ENCODE data around the gene SBK2. TPM values are rescaled to one million over a fixed set of nuclear protein-coding genes. Genes with fewer than 3 reads are reported as not detected.

SBK2 gene
- total RNA-seq, 1 experiment from 2014 or later, result 3.5 TPM

GRCh38 chr19:55494172-55494761 lies 42.7 kb downstream of the SBK2 start:
- peaks cover 15% of the 10 kb centered on the region for H3K27me3 ChIP-seq (ENCODE audit: insufficient read depth, low read depth)
- H3K4me2 ChIP-seq, result no peak overlapping the region
- no peak overlapping the region for H3K4me3 ChIP-seq
- POLR2A ChIA-PET (ENCODE audit: unreplicated experiment), result no interaction called here
- no peaks in the 10 kb centered on the region for H4K20me1 ChIP-seq (ENCODE audit: insufficient read depth)
- DNase-seq, result no peak
- no peak overlapping the region for H2AFZ ChIP-seq
- no peaks in the 10 kb centered on the region for H3K36me3 ChIP-seq (ENCODE audit: low read depth)
- intact Hi-C loops (cut with micrococcal nuclease; ENCODE audit: unreplicated experiment), result no loop called here
- H3K9me2 ChIP-seq (ENCODE audit: insufficient read depth), result no peaks in the 10 kb centered on the region
- TF ChIP-seq EZH2 (IDR thresholded peaks at IDR 0.05; ENCODE audit: low read depth) (no peak), CTCF (conservative IDR thresholded peaks at IDR 0.05) (no peak)
- no peaks in the 10 kb centered on the region for H3K79me2 ChIP-seq (ENCODE audit: low read depth)
- H3F3A ChIP-seq (ENCODE audit: insufficient read depth, low read depth), result peaks cover 14% of the 10 kb centered on the region
- no TSS peak for BruUV-seq (replicated peaks)
- CTCF ChIA-PET, result interaction anchor here (0.7 kb wide), 1 partner anchor 1763 kb away, joined by 12 read pairs; no protein-coding TSS in a partner anchor
- H3K4me1 ChIP-seq (replicated peaks; ENCODE audit: insufficient read depth), result peaks cover 13% of the 10 kb centered on the region
- no peak overlapping the region for H3K27ac ChIP-seq
- no peaks in the 10 kb centered on the region for H3K9me3 ChIP-seq (ENCODE audit: insufficient read depth, low read depth)

DNA sequence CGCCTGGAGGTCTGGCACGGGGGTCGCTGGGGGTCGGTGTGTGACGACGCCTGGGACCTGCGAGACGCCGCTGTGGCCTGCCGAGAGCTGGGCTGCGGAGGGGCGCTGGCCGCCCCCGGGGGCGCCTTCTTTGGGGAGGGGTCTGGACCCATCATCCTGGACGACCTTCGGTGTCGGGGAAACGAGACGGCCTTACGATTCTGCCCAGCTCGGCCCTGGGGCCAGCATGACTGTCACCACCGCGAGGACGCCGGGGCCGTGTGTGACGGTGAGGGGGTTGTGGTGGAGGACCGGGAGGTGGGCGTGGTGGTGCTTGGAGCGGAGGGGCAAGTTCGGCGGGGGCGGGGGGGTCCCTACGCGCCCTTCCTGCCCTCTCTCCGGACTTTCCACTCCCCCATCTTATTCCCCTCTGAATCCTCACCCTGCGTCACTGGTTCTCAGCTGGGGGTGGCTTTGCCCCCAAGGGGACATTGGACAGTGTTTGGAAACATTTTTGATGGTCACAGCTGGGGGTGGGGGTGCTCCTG lies 43.2 kb downstream of the SBK2 start:
- BruUV-seq (replicated peaks), result no TSS peak
- intact Hi-C loops (cut with micrococcal nuclease; ENCODE audit: unreplicated experiment), result no loop called here
- ChIA-PET POLR2A (ENCODE audit: unreplicated experiment) (no interaction called here), CTCF (no interaction called here)
- no peak for DNase-seq
- peaks cover 13% of the 10 kb centered on the region for H3K4me1 ChIP-seq (replicated peaks; ENCODE audit: insufficient read depth)
- H3K9me3 ChIP-seq (ENCODE audit: insufficient read depth, low read depth), result no peaks in the 10 kb centered on the region
- H3K79me2 ChIP-seq (ENCODE audit: low read depth), result no peaks in the 10 kb centered on the region
- no peaks in the 10 kb centered on the region for H4K20me1 ChIP-seq (ENCODE audit: insufficient read depth)
- peaks cover 14% of the 10 kb centered on the region for H3F3A ChIP-seq (ENCODE audit: insufficient read depth, low read depth)
- TF ChIP-seq EZH2 (IDR thresholded peaks at IDR 0.05; ENCODE audit: low read depth) (no peak), CTCF (conservative IDR thresholded peaks at IDR 0.05) (no peak)
- H3K27me3 ChIP-seq (ENCODE audit: insufficient read depth, low read depth), result peaks cover 9% of the 10 kb centered on the region; the same call in 1 of the 2 replicates
- no peak overlapping the region for H3K4me2 ChIP-seq
- no peak overlapping the region for H2AFZ ChIP-seq
- H3K36me3 ChIP-seq (ENCODE audit: low read depth), result no peaks in the 10 kb centered on the region
- no peak overlapping the region for H3K4me3 ChIP-seq
- H3K9me2 ChIP-seq (ENCODE audit: insufficient read depth), result no peaks in the 10 kb centered on the region
- H3K27ac ChIP-seq, result no peak overlapping the region

- Histone ChIP-seq H2AFZ (no peak overlapping the region), H3K27ac (no peak overlapping the region), H3K4me2 (no peak overlapping the region), H3F3A (ENCODE audit: insufficient read depth, low read depth) (peaks cover 14% of the 10 kb centered on the region), H3K36me3 (ENCODE audit: low read depth) (no peaks in the 10 kb centered on the region), H3K4me3 (no peak overlapping the region), H3K9me2 (ENCODE audit: insufficient read depth) (no peaks in the 10 kb centered on the region), H3K9me3 (ENCODE audit: insufficient read depth, low read depth) (no peaks in the 10 kb centered on the region), H3K27me3 (ENCODE audit: insufficient read depth, low read depth) (peaks cover 3% of the 10 kb centered on the region; the same call in 1 of the 2 replicates), H4K20me1 (ENCODE audit: insufficient read depth) (no peaks in the 10 kb centered on the region), H3K4me1 (replicated peaks; ENCODE audit: insufficient read depth) (peaks cover 13% of the 10 kb centered on the region), H3K79me2 (ENCODE audit: low read depth) (no peaks in the 10 kb centered on the region)
- no peak for TF ChIP-seq CTCF (conservative IDR thresholded peaks at IDR 0.05)
- TF ChIP-seq EZH2 (IDR thresholded peaks at IDR 0.05; ENCODE audit: low read depth), result no peak
- DNase-seq, result no peak
- ChIA-PET POLR2A (ENCODE audit: unreplicated experiment) (no interaction called here), CTCF (no interaction called here)
- BruUV-seq (replicated peaks), result no TSS peak
- intact Hi-C loops (cut with micrococcal nuclease; ENCODE audit: unreplicated experiment), result no loop called here
Observed at GRCh38 chr19:55493052-55493644, 43.8 kb downstream of the SBK2 start.

Data from PC-9 (cell line).